H1 (cell line): Measurements from ENCODE around the gene SPC24. TPM values are rescaled to one million over a fixed set of nuclear protein-coding genes. Genes with fewer than 3 reads are reported as not detected.

Source experiments
- CTCF ChIA-PET: fragments of 300-600 bp; sonication (Branson Sonifier 250); formaldehyde crosslinking; loops from one replicate; lab custom pipeline; 2021; ENCODE audit not compliant: partially characterized antibody; lab: Charles Lee
- POLR2A ChIA-PET: fragments of 300-600 bp; sonication (Branson Sonifier 250); formaldehyde crosslinking; loops from one replicate; lab custom pipeline; 2021; ENCODE audit warnings: inconsistent platforms; ENCODE audit not compliant: partially characterized antibody; lab: Charles Lee
- DNase-seq, 2 experiments: peaks; one replicate each; pipeline versions ENCODE4 v3.0.0 to v3.0.0-alpha.2; 2010 to 2022; ENCODE audit warnings: low spot score in 2 of 2, low read depth in 1 of 2, mixed read lengths in 1 of 2
- FAIRE-seq: peaks from 2 replicates; lab custom pipeline; 2011; peaks lifted over from hg19 to GRCh38; lab: Jason Lieb, UNC
- H2AFZ ChIP-seq: 2 replicates; pipeline ENCODE4 v1.8.1; 2012; ENCODE audit warnings: low read length, inconsistent platforms
- H2AK5ac ChIP-seq: 2 replicates; pipeline ENCODE4 v1.6.1; 2013; ENCODE audit warnings: low read depth, low read length
- H2BK120ac ChIP-seq: replicated peaks from 2 replicates; pipeline ENCODE3; 2013; ENCODE audit warnings: low read depth, low read length, inconsistent platforms
- H2BK12ac ChIP-seq: 2 replicates; pipeline ENCODE4 v1.6.1; 2013; ENCODE audit warnings: low read depth, low read length
- H2BK15ac ChIP-seq: 2 replicates; pipeline ENCODE4 v1.6.1; 2013; ENCODE audit warnings: low read length
- H2BK20ac ChIP-seq: 2 replicates; pipeline ENCODE4 v1.6.1; 2013; ENCODE audit warnings: low read length
- H2BK5ac ChIP-seq: 2 replicates; pipeline ENCODE4 v1.6.1; 2013; ENCODE audit warnings: low read depth, low read length
- H3K14ac ChIP-seq: 2 replicates; pipeline ENCODE4 v1.6.1; 2013; ENCODE audit warnings: inconsistent platforms; ENCODE audit not compliant: insufficient read length
- H3K18ac ChIP-seq: 2 replicates; pipeline ENCODE4 v1.6.1; 2013; ENCODE audit warnings: low read length; ENCODE audit errors: extremely low read depth
- H3K23ac ChIP-seq: 2 replicates; pipeline ENCODE4 v1.6.1; 2013; ENCODE audit warnings: inconsistent platforms; ENCODE audit not compliant: insufficient read length
- H3K23me2 ChIP-seq: 2 replicates; pipeline ENCODE4 v1.6.1; 2013; ENCODE audit warnings: low read depth, low read length
- H3K27ac ChIP-seq: 2 replicates; pipeline ENCODE4 v1.6.1; 2011; ENCODE audit warnings: low read depth, low read length, inconsistent platforms
- H3K27me3 ChIP-seq, 4 experiments: replicated peaks in 1 of 4; 1 replicate in 1 of 4; 2 replicates in 3 of 4; pipeline versions ENCODE4 v1.6.1 to v1.8.1; 2011 to 2013; ENCODE audit warnings: low read length in 3 of 4, mild to moderate bottlenecking in 3 of 4, inconsistent platforms in 2 of 4, mixed read lengths in 2 of 4, moderate library complexity in 1 of 4; ENCODE audit not compliant: control insufficient read depth in 3 of 4, insufficient read depth in 3 of 4; ENCODE audit errors: extremely low read depth in 1 of 4
- H3K36me3 ChIP-seq, 4 experiments: 2 replicates each; pipeline versions ENCODE4 v1.6.1 to v1.8.1; 2011 to 2013; ENCODE audit warnings: mild to moderate bottlenecking in 4 of 4, low read length in 3 of 4, moderate library complexity in 2 of 4, control low read depth in 1 of 4, inconsistent platforms in 1 of 4; ENCODE audit not compliant: insufficient read depth in 4 of 4, control insufficient read depth in 2 of 4
- H3K4ac ChIP-seq: replicated peaks from 2 replicates; pipeline ENCODE3; 2013; ENCODE audit warnings: low read length, low read depth, mixed read lengths, inconsistent platforms; ENCODE audit not compliant: insufficient read length
- H3K4me1 ChIP-seq, 4 experiments: replicated peaks in 1 of 4; 1 replicate in 1 of 4; 2 replicates in 3 of 4; pipeline versions ENCODE4 v1.6.1 to v1.8.1; 2011 to 2013; ENCODE audit warnings: low read length in 3 of 4, inconsistent platforms in 2 of 4, mixed read lengths in 1 of 4; ENCODE audit not compliant: insufficient read depth in 4 of 4, control insufficient read depth in 3 of 4
- H3K4me2 ChIP-seq, 2 experiments: 2 replicates each; pipeline versions ENCODE4 v1.6.1 to v1.8.1; 2011 to 2013; ENCODE audit warnings: low read depth in 2 of 2, low read length in 2 of 2, control low read depth in 1 of 2, inconsistent platforms in 1 of 2, mild to moderate bottlenecking in 1 of 2; ENCODE audit not compliant: insufficient read depth in 1 of 2
- H3K4me3 ChIP-seq, 4 experiments: fragments of 200-600, 300-600 bp in 1 of 4; sonication (generic), shearing (Covaris generic), sonication (Bioruptor Twin) in 1 of 4; 2 replicates each; pipeline versions ENCODE4 v1.5.1 to v1.8.1; 2011 to 2016; ENCODE audit warnings: low read length in 4 of 4, low read depth in 3 of 4, control low read depth in 2 of 4, inconsistent platforms in 2 of 4, mild to moderate bottlenecking in 2 of 4, mixed read lengths in 1 of 4, moderate library complexity in 1 of 4; ENCODE audit not compliant: insufficient read depth in 2 of 4; ENCODE audit errors: extremely low read depth in 1 of 4
- H3K56ac ChIP-seq: replicated peaks from 2 replicates; pipeline ENCODE3; 2013; ENCODE audit warnings: low read depth, mild to moderate bottlenecking, mixed read lengths, low read length, inconsistent platforms; ENCODE audit not compliant: insufficient read length
- H3K79me1 ChIP-seq: 2 replicates; pipeline ENCODE4 v1.6.1; 2013; ENCODE audit warnings: low read depth, low read length, control low read depth
- H3K79me2 ChIP-seq, 2 experiments: 2 replicates each; pipeline versions ENCODE4 v1.6.1 to v1.8.1; 2012 to 2013; ENCODE audit warnings: low read length in 2 of 2, mild to moderate bottlenecking in 2 of 2, inconsistent platforms in 1 of 2; ENCODE audit not compliant: insufficient read depth in 2 of 2, control insufficient read depth in 1 of 2
- H3K9ac ChIP-seq, 4 experiments: replicated peaks in 1 of 4; 1 replicate in 1 of 4; 2 replicates in 3 of 4; pipeline versions ENCODE4 v1.6.1 to v1.8.1; 2011 to 2013; ENCODE audit warnings: low read depth in 3 of 4, low read length in 3 of 4, control low read depth in 2 of 4, mild to moderate bottlenecking in 2 of 4, moderate library complexity in 2 of 4, inconsistent platforms in 1 of 4; ENCODE audit errors: extremely low read depth in 1 of 4
- H3K9me3 ChIP-seq, 2 experiments: 2 replicates each; pipeline versions ENCODE4 v1.6.1 to v1.8.1; 2012 to 2013; ENCODE audit warnings: mild to moderate bottlenecking in 2 of 2, moderate library complexity in 2 of 2, control low read depth in 1 of 2, inconsistent platforms in 1 of 2, low read depth in 1 of 2, low read length in 1 of 2, mixed read lengths in 1 of 2; ENCODE audit not compliant: insufficient read depth in 2 of 2
- H4K20me1 ChIP-seq, 2 experiments: replicated peaks in 1 of 2; 2 replicates each; pipeline versions ENCODE3 to v1.8.1; 2011 to 2013; ENCODE audit warnings: inconsistent platforms in 2 of 2, low read length in 2 of 2, mild to moderate bottlenecking in 1 of 2; ENCODE audit not compliant: insufficient read depth in 2 of 2, control insufficient read depth in 1 of 2
- H4K5ac ChIP-seq: 2 replicates; pipeline ENCODE4 v1.6.1; 2013; ENCODE audit warnings: low read length, low read depth, mixed read lengths, inconsistent platforms; ENCODE audit not compliant: insufficient read length
- H4K8ac ChIP-seq: 2 replicates; pipeline ENCODE4 v1.8.0; 2013; ENCODE audit warnings: mild to moderate bottlenecking, moderate library complexity, low read length, inconsistent platforms; ENCODE audit not compliant: insufficient read depth; ENCODE audit errors: extremely low read depth
- H4K91ac ChIP-seq: replicated peaks from 2 replicates; pipeline ENCODE3; 2013; ENCODE audit warnings: low read length, mixed read lengths, inconsistent platforms; ENCODE audit not compliant: insufficient read length
- BACH1 ChIP-seq: IDR thresholded peaks from 2 replicates; pipeline ENCODE4 v1.6.1; 2012; ENCODE audit warnings: low read length, improper control_type of control experiment
- BRCA1 ChIP-seq: IDR thresholded peaks from 2 replicates; pipeline ENCODE4 v1.6.1; 2012; ENCODE audit warnings: low read depth, low read length, improper control_type of control experiment
- CBX5 ChIP-seq: fragments of 300-800, 300-1000 bp; sonication (generic); IDR thresholded peaks from 2 replicates; pipeline ENCODE4 v1.7.1; 2016; ENCODE audit warnings: antibody characterized with exemption, low read length, low read depth
- JUN ChIP-seq: IDR thresholded peaks from 2 replicates; pipeline ENCODE4 v1.6.1; 2011; ENCODE audit warnings: low read depth, mild to moderate bottlenecking, improper control_type of control experiment, low read length
- POLR2A ChIP-seq, 2 experiments: IDR thresholded peaks; 1 replicate in 1 of 2; 2 replicates in 1 of 2; pipeline ENCODE4 v1.6.1; 2011; ENCODE audit warnings: low read depth in 2 of 2, low read length in 2 of 2, mild to moderate bottlenecking in 2 of 2; ENCODE audit errors: control extremely low read depth in 1 of 2
- POLR2AphosphoS5 ChIP-seq: IDR thresholded peaks from 2 replicates; pipeline ENCODE4 v1.6.1; 2011; ENCODE audit warnings: low read depth, low read length
- POU5F1 ChIP-seq: IDR thresholded peaks from 2 replicates; pipeline ENCODE4 v1.6.1; 2011; ENCODE audit warnings: low read depth, mild to moderate bottlenecking, low read length, moderate library complexity
- SIRT6 ChIP-seq: IDR thresholded peaks from one replicate; pipeline ENCODE4 v1.7.1; 2012; ENCODE audit warnings: low read length, inconsistent platforms
- SRF ChIP-seq: IDR thresholded peaks from 2 replicates; pipeline ENCODE4 v1.6.1; 2011; ENCODE audit warnings: mild to moderate bottlenecking, low read depth, low read length, moderate library complexity
- WGBS, 2 experiments: shearing (Covaris generic) in 1 of 2; methylation state at CpG; one replicate each; pipeline versions ENCODE4 v1.1.6 to v1.1.7; 2013 to 2015; ENCODE audit warnings: low lambda C conversion rate in 2 of 2, mixed read lengths in 2 of 2, inconsistent platforms in 1 of 2, low coverage in 1 of 2, missing lambda C conversion rate in 1 of 2; ENCODE audit not compliant: insufficient replicate concordance in 2 of 2, insufficient coverage in 1 of 2, insufficient read length in 1 of 2; ENCODE audit errors: extremely low coverage in 1 of 2, missing lambda C conversion rate in 1 of 2; 5-methylcytosine and 5-hydroxymethylcytosine counted together
- polyA plus RNA-seq, 7 experiments: library from polyadenylated mRNA; depleted of rRNA in 3 of 7; stranded (reverse) in 5 of 7; unstranded in 2 of 7; fragments of >200 nt in 5 of 7; fragments of 200-250 nt in 2 of 7; gene quantifications; 1 replicate in 5 of 7; 2 replicates in 1 of 7; 4 replicates in 1 of 7; pipeline versions ENCODE4 v1.2.1 to v1.2.3, GENCODE V29; 2011 to 2013; ENCODE audit warnings: missing spikeins in 2 of 7, mixed read lengths in 2 of 7
- total RNA-seq: library from RNA; stranded (reverse); fragmentation: NEBNext Ultra II Directional; extraction: Animal tissue kit (Norgen Biotek cat#: 25700); gene quantifications from 2 replicates; pipeline ENCODE4 v1.2.1, GENCODE V29; 2021
- TF ChIP-seq, protein P1 (sequence below): IDR thresholded peaks from 2 replicates; pipeline ENCODE4 v1.6.1; 2011; ENCODE audit warnings: low read depth, mild to moderate bottlenecking, low read length; ENCODE audit not compliant: insufficient read depth
- TF ChIP-seq, protein P2 (sequence below): IDR thresholded peaks from 2 replicates; pipeline ENCODE4 v1.6.1; 2011; ENCODE audit warnings: low read length, improper control_type of control experiment

Gene SPC24
- total and polyA plus RNA-seq, 2 of the 8 experiments (the other 6 are each of a cell fraction or from before 2014, with no cell fraction given): 17.7 to 42.4 TPM

DNA sequence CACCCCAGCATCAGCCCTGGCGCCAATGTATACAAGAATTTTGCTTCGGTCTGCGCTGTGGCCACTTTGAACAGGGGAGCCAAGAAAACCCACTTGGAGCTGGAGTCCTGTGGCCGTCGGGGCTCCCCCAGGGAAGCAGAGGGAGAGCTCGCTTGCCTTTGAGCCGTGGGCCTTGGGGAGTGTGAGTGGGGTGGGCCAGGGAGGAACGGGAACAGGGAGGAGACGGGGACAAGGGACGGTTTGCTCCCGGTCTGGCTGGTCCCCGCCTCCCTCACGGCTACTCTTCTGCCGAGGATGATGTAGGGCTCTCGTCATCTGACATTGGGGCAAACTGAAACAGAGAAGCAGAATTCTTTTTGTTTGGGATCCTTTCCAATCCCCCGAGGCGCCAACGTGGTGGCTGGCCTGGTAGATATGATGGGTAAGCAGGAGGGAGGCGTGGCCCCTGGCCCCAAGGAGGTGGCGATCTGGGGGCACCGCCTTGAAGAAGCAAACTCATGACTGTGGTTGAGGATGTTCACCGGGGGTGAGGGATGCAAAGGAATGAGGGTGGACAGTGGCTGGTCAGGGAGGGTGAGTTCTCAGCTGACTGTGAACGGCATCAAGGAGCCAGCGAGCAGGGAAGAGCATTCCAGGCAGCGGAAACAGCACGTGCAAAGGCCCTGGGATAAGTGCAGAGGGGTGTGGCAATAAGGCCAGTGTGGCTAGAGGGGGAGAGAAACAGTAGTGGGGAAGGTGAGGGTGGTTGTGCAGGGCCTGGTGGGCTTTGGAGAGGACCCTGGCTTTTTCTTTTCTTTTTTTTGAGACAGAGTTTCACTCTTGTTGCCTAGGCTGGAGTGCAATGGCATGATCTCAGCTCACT, 10.9 kb upstream of the SPC24 start:
- Histone ChIP-seq H3K4me3 (no peak overlapping the region), H2BK120ac (no peak overlapping the region), H3K4me1 (no peaks in the 10 kb centered on the region), H4K91ac (no peak overlapping the region), H3K56ac (no peak overlapping the region), H3K27ac (no peak overlapping the region), H4K5ac (no peak overlapping the region), H3K9me3 (no peaks in the 10 kb centered on the region), H2BK12ac (no peak overlapping the region), H3K9ac (no peak overlapping the region), H3K23me2 (no peaks in the 10 kb centered on the region), H2BK20ac (no peak overlapping the region), H3K4ac (no peak overlapping the region), H3K36me3 (peaks cover 0 to 10% (median 8%) of the 10 kb centered on the region in 4 experiments; a peak in 7 of 8 replicates), H4K20me1 (peaks cover 0 to 3% of the 10 kb centered on the region in 2 experiments), H3K27me3 (no peaks in the 10 kb centered on the region), H2BK15ac (no peak overlapping the region), H2BK5ac (no peak overlapping the region), H3K4me2 (no peak overlapping the region), H3K14ac (no peak overlapping the region), H3K79me1 (no peaks in the 10 kb centered on the region), H2AK5ac (no peak overlapping the region), H3K23ac (no peak overlapping the region), H3K18ac (no peak overlapping the region), H4K8ac (no peak overlapping the region; the same call in 1 of the 2 replicates), H2AFZ (no peak overlapping the region), H3K79me2 (no peaks in the 10 kb centered on the region)
- 84% methylated on average over 26 of the region's 26 CpGs; no CpG with 5 or more reads in 1 of the 2 experiments for WGBS, 2 experiments
- FAIRE-seq (no peak), DNase-seq (no peak)
- ChIA-PET POLR2A (interaction anchor here (0.6 to 2.6 kb wide), 6 partner anchors 9 to 237 kb away, joined by 3 to 6 read pairs (median 4); partner anchors contain the start of gene SPC24), CTCF (interaction anchor here (0.6 to 1.4 kb wide), 3 partner anchors 10 to 82 kb away, joined by 3 to 4 read pairs (median 4); partner anchors contain the start of gene SPC24)
- no peak for TF ChIP-seq BACH1
- TF ChIP-seq, protein P1, sequence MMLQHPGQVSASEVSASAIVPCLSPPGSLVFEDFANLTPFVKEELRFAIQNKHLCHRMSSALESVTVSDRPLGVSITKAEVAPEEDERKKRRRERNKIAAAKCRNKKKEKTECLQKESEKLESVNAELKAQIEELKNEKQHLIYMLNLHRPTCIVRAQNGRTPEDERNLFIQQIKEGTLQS: no peak
- TF ChIP-seq SRF: no peak
- TF ChIP-seq SIRT6: no peak
- TF ChIP-seq, protein P2, sequence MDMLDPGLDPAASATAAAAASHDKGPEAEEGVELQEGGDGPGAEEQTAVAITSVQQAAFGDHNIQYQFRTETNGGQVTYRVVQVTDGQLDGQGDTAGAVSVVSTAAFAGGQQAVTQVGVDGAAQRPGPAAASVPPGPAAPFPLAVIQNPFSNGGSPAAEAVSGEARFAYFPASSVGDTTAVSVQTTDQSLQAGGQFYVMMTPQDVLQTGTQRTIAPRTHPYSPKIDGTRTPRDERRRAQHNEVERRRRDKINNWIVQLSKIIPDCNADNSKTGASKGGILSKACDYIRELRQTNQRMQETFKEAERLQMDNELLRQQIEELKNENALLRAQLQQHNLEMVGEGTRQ: no peak
- TF ChIP-seq POLR2A (IDR thresholded peaks at IDR 0.05; ENCODE audit: control extremely low read depth in 1 of 2, low read depth in 2 of 2, low read length in 2 of 2): no peak
- TF ChIP-seq BRCA1: no peak
- no peak for TF ChIP-seq CBX5
- TF ChIP-seq POLR2AphosphoS5: no peak
- TF ChIP-seq JUN: no peak
- TF ChIP-seq POU5F1: no peak
